HG03060 (cell line): ENCODE results near the gene BUD13.
A peak's percentile ranks its signal among the peaks of the same experiment; 100 is the strongest.
"Not testable (repeated sequence)": the region's sequence is repeated elsewhere in the genome, so short reads cannot be mapped to it uniquely, and the experiment has no call there.

Experiments
- ATAC-seq: cut with Tn5 transposase; IDR thresholded peaks from one replicate; pipeline ENCODE4 v1.9.1; 2021; ENCODE audit warnings: low read depth, moderate number of reproducible peaks; ENCODE audit not compliant: unreplicated experiment

Gene BUD13

DNA sequence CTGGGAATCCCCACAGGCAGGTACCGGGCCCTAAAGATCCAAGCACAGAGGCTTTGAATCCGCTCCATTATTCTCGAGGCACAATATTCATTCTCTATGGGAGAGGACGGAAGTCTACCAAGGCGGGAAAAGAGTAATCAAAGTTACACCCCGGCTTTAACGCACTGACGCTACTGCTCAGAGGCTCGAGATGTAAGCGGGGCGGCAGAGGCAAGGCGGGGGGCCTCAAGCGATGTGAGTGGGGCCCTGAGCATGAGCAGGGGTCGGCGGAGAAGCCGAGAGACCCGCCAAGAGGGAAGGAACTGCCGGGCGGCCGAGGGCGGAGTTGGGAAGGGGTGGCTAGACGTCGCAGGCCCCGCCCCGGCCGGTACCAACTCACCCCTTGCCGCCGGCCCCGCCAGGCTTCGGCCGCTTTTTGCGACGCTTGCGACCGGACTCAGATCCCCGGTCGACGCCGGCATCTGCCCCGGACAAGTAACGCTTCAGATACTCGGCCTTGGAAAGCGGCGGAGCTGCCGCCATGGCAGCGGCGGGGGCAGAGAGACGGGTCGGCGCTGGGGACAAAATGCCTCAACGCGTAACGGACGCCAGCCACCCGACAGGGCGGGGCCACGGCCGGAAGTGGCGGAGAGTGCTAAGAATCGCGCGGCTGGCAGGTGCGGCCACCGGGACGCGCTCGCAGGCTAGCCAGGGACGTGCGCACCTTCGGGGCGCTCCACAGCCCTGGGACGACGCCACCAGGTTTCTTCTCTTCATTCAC is at the start of gene BUD13:
Gene BUD13 (minus strand): TSS at position 545 of the 760 bp plus-strand sequence. CDS start 23 bp downstream, at position 522.
- peak; percentile 41 for ATAC-seq

DNA sequence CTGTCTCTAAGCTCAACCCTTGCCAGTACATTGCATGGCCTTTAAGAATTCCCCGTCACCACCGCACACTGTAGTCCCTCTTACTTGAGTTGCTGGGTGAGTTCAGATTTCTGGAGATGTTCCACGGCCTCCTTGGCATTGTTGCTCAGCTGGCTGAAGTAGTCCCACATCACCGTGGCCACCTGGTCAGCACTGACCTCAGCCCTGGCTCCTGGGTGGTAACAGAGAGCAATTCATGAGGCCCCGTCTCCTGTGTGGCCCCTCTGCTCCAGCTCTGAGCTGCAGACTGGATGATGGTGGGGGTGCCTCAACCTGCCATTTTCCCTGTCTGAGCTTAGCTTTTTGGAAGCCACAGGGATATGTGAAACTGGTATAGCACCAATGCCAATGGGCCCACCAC is 49.8 kb upstream of the BUD13 start:
- ATAC-seq, result no peak

DNA sequence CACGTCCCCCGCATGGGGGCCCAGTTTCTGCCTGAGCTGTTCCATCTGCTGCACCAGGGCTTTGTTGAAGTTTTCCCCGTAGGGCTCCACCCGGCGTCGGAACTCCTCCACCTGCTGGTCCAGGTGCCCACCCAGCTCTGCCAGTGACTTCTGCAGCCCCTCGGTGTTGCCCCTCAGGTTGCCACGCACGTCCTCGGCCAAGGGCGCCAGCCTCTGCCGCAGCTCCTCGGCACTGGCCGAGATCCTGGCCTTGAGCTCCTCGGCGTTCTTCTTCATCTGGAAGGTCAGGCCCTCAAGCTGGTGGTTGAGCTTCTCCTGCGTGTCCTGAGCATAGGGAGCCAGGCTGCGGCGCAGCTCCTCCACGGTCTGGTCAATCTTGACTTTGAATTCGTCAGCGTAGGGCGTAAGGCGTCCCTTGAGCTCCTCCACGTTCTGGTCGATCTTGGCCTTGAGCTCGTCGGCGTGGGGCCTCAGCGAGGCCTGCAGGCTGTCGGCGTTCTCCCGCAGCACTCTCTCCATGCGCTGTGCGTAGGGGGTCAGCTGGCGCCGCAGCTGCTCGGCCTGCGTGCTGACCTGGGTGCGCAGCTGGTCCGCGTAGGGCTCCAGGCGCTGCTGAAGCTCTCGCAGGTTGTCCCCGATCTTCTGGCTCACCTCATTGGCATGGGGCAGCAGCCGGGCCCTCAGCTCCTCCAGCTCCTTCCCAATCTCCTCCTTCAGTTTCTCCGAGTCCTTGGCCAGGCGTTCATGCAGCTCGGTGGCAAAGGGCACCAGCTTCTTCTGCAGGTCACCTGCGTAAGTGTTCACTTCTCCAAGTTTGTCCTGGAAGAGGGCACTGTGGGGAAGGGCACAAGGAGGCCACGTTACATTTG is 48.5 kb upstream of the BUD13 start:
- ATAC-seq, result no peak

DNA sequence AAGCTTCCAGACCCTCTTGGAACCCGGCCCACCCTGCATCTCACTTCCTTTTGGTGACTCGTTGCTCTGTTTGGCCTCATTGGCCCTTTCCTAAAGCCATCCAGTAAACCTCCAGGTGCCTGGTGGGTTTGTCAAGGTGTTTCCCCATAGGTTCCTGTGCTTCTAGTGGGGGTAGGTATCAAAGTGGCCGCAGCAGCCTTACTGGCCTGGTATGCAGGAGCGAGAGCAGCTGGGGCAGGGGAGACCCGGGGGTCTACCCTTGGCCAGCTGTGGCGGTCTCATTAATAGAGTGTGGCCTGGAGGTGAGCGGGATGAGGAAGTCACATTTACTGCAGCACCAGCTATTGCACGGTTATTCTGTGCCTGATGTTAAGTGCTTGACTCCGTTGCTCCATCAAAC is 46.3 kb upstream of the BUD13 start:
- no peak for ATAC-seq

- ATAC-seq, result no peak
Measured at GRCh38 chr11:116814502-116814901, 41.7 kb upstream of the BUD13 start.

DNA sequence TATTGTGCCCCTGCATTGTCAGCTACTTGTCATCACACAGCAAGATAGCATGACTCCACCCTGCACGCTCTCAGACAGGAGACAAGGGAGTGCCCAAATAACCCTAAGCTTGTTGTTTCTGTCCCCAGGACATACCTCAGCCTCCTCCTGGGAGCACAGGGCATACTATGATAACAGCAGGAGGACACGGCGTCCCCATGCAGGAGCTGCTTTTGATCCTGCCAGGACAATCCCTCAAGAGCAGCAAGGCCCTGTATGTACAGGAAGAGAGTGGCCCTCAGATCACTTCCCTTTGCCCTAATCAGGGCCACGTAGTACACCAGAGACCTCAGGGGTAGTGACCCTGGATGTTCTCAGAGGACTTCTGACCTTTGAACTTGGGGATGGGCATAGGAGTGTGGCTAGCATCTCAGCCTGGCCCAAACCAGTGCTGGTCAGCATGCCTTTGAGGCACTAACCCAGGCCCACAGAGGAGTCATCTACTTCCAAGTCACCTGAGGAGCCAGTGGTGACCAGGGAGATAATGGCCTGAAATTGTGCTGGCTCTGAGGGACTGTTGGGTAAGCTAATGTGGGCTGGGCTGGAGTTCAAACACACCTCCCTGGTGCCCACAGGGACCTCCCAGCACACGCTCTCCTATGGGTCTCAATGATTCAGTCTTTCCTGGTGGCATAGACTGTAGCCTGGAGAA is 41.1 kb upstream of the BUD13 start:
- no peak for ATAC-seq

DNA sequence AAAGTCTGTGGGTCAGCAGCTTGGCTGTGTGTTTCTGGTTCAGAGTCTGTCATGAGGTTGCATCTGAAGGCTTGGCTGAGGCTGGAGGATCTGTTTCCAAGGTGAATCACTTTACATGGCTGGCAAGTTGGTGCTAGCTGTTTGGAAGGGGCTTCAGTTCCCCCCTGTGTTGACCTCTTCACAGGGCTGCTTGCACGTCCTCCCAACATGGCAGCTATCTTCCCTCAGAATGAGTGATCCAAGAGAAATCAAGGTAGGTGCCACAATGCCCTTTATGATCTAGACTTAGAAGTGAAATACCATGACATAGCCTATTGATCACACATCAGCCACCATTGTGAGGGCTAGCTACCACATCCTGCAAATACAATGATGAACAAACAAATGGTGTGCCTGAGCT is 40.4 kb upstream of the BUD13 start:
- no peak for ATAC-seq

GRCh38 chr11:116812109-116812508 is 39.3 kb upstream of the BUD13 start:
- no peak for ATAC-seq

GRCh38 chr11:116811194-116811593 is 38.4 kb upstream of the BUD13 start:
- no peak for ATAC-seq

GRCh38 chr11:116808262-116809175 is 35.7 kb upstream of the BUD13 start:
- no peak for ATAC-seq

DNA sequence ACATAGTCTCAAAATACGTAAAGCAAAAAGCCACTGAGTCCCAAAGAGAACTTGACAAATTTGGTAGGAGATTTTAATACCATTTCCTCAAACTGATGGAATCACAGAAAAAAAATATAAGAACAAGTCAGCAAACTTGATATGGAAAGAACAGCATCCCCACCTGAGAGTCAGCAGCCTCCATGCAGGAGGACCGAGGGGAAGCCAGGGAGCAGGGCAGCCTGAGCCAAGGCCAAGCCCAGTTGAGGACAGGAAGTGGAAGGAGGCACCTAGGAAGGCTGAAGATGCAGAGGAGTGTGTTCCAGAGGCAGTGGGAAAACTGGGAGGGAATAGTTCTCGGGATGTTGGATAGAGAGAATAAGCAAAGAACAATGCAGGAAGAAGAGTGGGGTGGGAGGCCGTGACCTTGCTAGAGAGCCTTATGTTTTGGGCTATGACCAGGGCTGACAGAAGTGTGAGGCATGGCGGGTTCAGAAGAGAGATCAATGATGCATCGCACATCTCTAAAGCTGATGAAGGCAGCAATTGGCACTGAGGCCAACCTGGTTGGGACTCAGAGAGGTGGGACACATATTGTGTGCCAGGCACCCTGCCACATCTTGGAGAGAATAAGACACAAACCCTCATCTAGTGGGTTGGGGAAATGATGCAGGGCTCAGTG is 34.9 kb upstream of the BUD13 start:
- no peak for ATAC-seq

DNA sequence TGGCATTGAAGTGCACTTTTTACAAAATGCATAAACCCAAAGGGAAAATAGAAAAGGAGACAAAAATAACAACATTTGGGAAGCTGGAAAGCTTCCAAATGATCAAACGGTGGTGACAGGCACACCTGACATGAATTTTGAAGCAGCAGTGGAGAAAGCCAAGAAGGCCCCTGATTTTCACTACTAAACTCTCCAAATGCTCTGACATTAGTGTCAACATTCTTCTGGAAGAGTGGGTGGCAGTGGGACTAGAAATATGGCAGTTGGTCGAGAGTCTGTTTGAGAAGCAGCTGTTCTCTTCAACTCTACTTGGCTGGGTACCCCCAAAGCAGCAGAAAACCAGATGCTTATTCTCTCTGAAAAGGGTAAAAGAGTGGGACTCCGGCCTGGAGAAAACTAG is 31.2 kb upstream of the BUD13 start:
- ATAC-seq, result no peak

- ATAC-seq, result not testable (repeated sequence)
Measured at GRCh38 chr11:116801662-116802061, 28.9 kb upstream of the BUD13 start.

GRCh38 chr11:116800610-116801009 is 27.8 kb upstream of the BUD13 start:
- ATAC-seq, result no peak

- no peak for ATAC-seq
Measured at GRCh38 chr11:116798368-116798767, 25.6 kb upstream of the BUD13 start.

- no peak for ATAC-seq
Measured at GRCh38 chr11:116797816-116798215, 25.0 kb upstream of the BUD13 start.

DNA sequence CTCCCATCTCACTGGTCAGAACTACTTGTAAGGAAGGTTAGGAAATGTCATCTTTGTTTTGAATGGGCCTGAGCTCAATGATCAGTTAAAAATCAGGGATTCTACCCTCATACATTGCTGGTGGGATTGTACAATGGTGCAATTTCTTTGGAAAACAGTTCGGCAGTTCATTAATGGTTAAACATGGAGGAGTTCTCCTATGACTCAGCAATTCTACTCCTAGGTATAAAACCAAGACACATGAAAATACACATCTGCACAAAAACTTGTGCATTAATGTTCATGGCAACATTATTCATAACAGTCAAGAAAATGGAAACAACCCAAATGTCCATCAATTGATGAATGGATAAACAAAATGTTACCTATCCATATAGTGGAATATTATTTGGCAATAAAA is 23.8 kb upstream of the BUD13 start:
- no peak for ATAC-seq

GRCh38 chr11:116794851-116795250 is 22.1 kb upstream of the BUD13 start:
- ATAC-seq, result no peak

DNA sequence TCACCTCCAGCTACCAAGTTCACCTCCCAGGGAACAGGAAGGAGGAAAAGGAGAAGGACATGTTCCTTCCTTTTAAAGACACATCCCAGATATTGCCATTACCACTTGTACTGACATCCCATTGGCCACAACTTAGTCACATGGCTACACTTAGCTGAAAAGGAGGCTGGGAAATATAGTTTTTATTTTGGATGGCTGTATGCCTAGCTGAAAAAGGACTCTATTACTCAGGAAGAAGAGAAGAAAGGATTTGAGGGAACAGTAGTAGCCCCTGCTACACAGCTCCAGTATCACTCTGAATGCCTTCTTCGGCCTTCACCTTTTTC is 20.9 kb upstream of the BUD13 start:
- no peak for ATAC-seq
